Islet of Langerhans (tissue), 1 donor: ENCODE measurements around the gene BTG4.

ENCODE experiments used
- FAIRE-seq: peaks from one replicate; lab custom pipeline; 2011; peaks lifted over from hg19 to GRCh38; lab: Jason Lieb, UNC

BTG4 gene

GRCh38 chr11:111455291-111456085 is 56.7 kb downstream of the BTG4 start:
- FAIRE-seq: no peak

GRCh38 chr11:111454561-111455192 is 57.5 kb downstream of the BTG4 start:
- FAIRE-seq: no peak

GRCh38 chr11:111452817-111453552 is 59.2 kb downstream of the BTG4 start:
- FAIRE-seq: no peak

GRCh38 chr11:111452146-111452545 is 60.0 kb downstream of the BTG4 start:
- no peak for FAIRE-seq

DNA sequence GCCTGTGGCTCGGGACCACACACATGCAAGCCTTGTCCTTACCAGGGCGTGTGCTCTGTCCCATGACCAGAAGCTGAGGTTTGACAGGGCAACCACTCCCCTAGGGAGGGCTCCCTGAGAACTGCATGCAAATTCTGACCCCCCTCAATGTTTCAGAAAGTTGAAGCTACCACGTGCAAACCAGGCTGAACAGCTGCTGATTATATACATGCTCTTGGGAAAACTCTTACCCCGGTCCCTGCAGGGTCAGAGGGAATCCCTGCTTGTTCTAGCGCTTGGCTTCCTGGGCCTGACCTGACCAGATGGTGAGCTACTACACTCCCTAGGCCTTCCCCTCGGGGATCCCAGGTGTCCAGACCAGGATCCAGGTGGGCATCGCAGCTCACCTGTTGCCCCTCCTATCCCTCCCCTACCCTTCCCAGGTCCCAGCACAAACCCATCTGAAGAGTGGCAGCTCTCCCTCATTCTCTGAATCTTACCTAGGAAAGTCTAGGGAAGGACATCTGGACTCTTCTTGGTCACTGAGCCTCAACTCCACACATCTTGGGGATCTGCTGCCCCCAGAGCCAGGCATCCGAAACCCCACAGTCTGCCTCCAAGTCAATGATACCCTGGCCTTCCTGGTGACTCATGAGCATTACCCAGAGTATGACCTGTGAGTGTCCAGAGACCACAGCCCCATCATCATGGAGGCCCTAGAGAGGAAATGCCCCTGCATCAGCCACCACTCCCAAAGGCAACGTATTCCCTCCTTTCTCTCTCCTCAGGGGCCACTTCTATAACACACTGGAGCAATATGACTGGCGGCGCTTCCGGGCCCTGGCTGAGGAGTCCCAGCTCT is 61.5 kb downstream of the BTG4 start:
- no peak for FAIRE-seq

DNA sequence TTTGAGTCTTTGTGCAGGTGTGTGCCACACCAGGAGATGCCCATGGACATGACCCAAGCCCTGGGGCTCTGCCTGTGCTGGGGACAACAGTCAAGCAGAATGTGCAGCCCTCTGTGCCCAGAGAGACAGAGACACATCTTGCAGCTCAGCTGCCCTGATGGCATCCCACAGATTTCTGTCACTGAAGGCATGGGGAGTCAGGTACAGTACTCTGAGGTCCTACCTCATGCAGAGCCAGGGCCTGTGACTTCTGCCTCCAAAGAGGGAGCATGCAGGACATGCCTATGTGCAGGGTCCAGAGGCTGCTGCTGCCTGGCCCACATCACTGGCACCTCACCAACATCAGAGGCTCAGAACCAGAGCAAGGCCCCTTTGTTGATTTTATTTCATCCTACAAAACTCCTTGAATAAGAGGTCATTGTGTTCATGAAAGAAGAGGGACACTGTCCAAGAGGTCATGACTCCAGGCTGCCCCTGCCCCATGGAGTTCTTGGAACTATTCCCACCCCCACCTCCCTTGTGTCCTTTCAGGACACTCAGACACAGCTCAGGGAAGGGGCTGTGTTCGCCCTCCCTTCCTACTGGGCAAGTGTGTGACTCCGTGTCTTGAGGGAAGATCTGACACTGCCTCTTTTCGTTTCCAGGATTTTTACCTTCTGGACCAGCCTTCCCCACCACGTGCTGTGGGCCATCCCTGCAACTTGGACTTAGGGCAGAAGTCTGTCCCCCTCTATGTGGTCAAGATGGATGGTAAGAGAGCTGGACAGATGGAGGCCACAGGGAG is 62.3 kb downstream of the BTG4 start:
- no peak for FAIRE-seq

GRCh38 chr11:111448831-111449557 is 63.2 kb downstream of the BTG4 start:
- FAIRE-seq: no peak

DNA sequence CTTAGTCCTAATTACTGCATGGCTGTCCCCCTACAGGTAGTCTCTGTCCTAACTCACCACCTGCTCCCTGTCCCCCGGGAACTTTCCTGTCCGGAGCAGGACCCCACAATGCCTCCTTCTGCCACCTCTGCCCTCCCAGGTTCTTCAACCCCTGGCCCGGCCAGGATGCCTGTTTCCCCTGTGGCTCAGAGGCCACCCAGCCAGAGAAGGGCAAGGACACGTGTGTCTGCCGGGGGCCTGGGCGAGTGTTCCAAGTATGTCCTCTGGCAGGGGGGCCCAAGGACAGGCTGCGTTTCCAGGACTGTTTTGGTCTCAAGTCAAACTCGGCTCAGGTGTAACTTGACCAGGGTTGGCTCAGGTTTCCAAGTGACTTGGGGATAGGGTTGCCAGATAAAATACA is 63.8 kb downstream of the BTG4 start:
- FAIRE-seq: no peak

- FAIRE-seq: no peak
Observed at GRCh38 chr11:111447931-111448330, 64.3 kb downstream of the BTG4 start.

DNA sequence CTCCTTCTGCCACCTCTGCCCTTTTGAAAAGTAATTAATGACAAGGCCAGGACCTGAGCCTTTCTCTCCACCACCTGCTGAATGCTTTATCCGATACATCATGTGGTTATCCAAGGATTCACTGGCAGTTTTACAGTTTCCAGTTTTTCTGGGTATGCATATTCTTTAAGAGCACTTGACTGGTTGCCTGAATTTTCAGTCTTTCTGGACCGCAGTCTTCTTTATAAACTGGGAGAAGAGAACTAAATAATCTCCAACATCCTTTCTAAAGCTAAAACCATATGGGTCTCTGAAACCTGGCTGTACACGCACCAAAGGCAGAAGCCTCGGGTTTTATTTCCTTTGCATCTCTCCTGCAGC is 65.1 kb downstream of the BTG4 start:
- FAIRE-seq: no peak

GRCh38 chr11:111446404-111447111 is 65.6 kb downstream of the BTG4 start:
- peak; percentile 87 for FAIRE-seq

DNA sequence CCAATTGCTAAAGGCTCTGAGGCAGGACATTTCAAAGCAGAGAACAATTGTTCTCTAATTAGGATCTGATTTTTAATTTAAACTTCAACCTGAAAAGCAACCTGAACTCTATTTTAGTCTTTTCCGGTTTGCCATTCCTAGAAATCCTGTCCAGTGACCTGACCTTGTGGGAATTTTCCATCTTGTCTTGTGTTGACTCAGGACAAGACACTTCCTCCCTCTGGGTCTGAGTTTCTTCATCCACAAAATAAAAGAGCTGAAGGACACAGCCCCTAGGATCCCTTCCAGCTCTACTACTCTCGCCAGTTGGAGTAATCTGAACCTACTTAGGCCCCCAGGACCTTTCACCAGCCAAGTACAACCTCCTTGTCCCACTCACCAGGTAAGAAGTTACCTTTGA is 66.6 kb downstream of the BTG4 start:
- no peak for FAIRE-seq
